ES-I3 (cell line): ENCODE data around the gene ZNF780B.
"Not testable (repeated sequence)": the region's sequence is repeated elsewhere in the genome, so short reads cannot be mapped to it uniquely, and the experiment has no call there.

Source experiments
- H3K36me3 ChIP-seq: 2 replicates; pipeline ENCODE4 v1.6.1; 2013; ENCODE audit warnings: mild to moderate bottlenecking, low read length, control low read depth, moderate library complexity; ENCODE audit not compliant: insufficient read depth
- H3K4me1 ChIP-seq: 2 replicates; pipeline ENCODE4 v1.6.1; 2013; ENCODE audit warnings: mild to moderate bottlenecking, control low read depth, low read length; ENCODE audit not compliant: insufficient read depth
- H3K9ac ChIP-seq: 2 replicates; pipeline ENCODE4 v1.6.1; 2013; ENCODE audit warnings: low read depth, mild to moderate bottlenecking, low read length, moderate library complexity
- H3K9me3 ChIP-seq: 2 replicates; pipeline ENCODE4 v1.6.1; 2013; ENCODE audit warnings: mild to moderate bottlenecking, low read length, moderate library complexity; ENCODE audit not compliant: control insufficient read depth, insufficient read depth

Gene ZNF780B

DNA sequence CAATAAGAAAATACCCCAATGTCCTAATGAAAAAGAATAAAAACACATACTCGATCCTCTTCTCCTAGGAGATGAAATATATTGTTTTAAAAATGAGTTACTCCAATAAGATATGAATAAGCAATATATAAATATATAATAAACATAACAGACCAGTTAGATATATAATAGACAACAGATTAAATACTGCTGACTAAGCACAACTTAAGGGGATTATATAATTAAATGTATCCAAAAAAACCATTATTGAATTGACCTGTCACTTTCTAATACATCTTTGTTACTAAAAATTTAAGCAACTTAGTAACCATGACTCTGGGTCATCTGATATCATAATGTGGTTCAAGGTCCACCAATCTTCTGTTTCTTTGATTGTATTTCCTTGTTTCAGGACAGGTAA, 14.0 kb upstream of the ZNF780B start:
- Histone ChIP-seq H3K36me3 (peaks cover 10% of the 10 kb centered on the region; the same call in 1 of the 2 replicates), H3K4me1 (no peaks in the 10 kb centered on the region), H3K9me3 (peaks cover 22% of the 10 kb centered on the region; the same call in 1 of the 2 replicates), H3K9ac (no peak overlapping the region)

DNA sequence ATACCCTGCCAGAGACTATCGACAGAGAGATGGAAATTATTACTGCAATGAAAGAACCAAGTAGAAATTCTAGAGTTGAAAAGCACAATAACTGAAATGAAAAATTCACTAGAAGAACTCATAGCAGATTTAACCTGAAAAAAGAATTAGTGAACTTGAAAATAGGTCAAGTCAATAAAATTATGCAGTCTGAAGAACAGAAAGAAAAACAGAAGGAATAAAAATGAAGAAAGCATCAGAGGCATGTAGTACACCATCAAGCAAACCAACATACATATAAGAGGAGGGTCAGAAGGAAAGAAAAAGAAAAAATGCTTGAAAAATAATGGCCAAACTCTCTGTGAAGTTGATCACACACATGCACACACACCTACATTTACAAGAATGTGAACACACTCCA, 3.6 kb upstream of the ZNF780B start:
- Histone ChIP-seq H3K4me1 (no peaks in the 10 kb centered on the region), H3K9ac (no peak overlapping the region), H3K36me3 (no peaks in the 10 kb centered on the region), H3K9me3 (no peaks in the 10 kb centered on the region; the same call in none of the 2 replicates)

DNA sequence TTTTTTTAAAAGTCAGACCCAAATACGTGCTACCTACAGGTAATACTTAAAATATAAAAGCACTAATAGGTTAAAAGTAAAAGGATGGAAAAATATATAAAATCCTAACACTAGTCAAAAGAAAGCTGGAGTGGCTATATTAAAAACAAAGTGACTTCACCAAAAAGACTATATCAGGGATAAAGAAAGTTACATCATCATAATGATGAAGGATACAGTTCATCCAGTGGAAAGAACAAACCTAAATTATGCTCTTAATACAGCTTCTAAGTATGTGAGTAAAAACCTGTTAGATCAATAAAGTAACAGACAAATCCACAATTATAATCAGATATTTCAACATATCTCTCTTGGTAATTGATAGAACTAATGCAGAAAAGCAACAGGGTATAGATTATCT, 1.1 kb upstream of the ZNF780B start:
- H3K9ac ChIP-seq: no peak overlapping the region

DNA sequence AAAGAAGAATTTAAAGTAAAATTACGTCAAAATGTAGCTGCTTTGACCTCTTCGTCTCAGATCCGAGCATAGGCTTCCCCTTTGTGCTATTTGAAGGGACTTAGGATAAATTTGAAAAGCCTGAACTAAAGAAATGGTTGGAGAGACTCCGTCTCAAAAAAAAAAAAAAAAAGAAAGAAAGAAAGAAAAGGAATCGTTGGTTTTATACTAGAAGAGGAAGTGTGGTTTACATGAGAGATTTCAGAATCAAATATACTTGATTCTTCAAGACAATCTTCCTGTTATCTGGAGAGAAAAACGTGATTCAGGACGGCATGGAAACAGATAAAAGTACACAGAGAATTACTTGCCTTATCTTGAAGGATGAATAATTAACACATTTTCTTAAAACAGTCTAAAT, 474 bp upstream of the ZNF780B start:
- H3K4me1 ChIP-seq: no peaks in the 10 kb centered on the region
- no peaks in the 10 kb centered on the region for H3K36me3 ChIP-seq
- H3K9me3 ChIP-seq: no peaks in the 10 kb centered on the region; the same call in 1 of the 2 replicates
- H3K9ac ChIP-seq: peak overlapping the region; percentile 89

More for the DNA sequence above, 1.1 kb upstream of the ZNF780B start:
- Histone ChIP-seq H3K9me3 (no peaks in the 10 kb centered on the region; the same call in 1 of the 2 replicates), H3K4me1 (no peaks in the 10 kb centered on the region), H3K36me3 (no peaks in the 10 kb centered on the region)

- no peaks in the 10 kb centered on the region for H3K36me3 ChIP-seq
- peak overlapping the region; percentile 89 for H3K9ac ChIP-seq
- no peaks in the 10 kb centered on the region; the same call in 1 of the 2 replicates for H3K9me3 ChIP-seq
- no peaks in the 10 kb centered on the region for H3K4me1 ChIP-seq
Measured at GRCh38 chr19:40055049-40055448, 982 bp downstream of the ZNF780B start.

DNA sequence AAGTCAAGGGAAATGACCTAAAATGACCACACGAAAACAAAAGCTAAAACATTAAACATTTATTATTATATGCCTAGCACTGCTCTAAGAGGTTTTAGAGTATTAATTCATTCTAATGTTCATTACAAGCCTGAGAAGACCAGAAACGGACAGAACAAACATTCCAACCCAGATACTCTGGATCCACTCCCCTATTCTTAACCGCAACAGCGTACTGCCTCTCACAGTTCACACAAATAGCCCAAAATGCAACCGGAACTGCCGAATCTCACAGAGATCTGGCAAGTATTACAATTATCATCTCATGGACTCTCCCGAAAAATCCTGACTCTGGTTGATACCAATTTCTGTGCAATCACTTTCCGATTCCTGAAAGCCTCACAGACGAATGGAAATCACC, 1.4 kb downstream of the ZNF780B start:
- H3K36me3 ChIP-seq: no peaks in the 10 kb centered on the region
- H3K9me3 ChIP-seq: peaks cover 1% of the 10 kb centered on the region; the same call in 1 of the 2 replicates
- peak overlapping the region; percentile 89; the same call in 1 of the 2 replicates for H3K9ac ChIP-seq
- no peaks in the 10 kb centered on the region for H3K4me1 ChIP-seq

- Histone ChIP-seq H3K9me3 (peaks cover 6% of the 10 kb centered on the region; the same call in 1 of the 2 replicates), H3K4me1 (no peaks in the 10 kb centered on the region), H3K9ac (no peak overlapping the region), H3K36me3 (no peaks in the 10 kb centered on the region)
Measured at GRCh38 chr19:40053491-40053890, 2.5 kb downstream of the ZNF780B start.

GRCh38 chr19:40041718-40042117, 14.3 kb downstream of the ZNF780B start:
- not testable (repeated sequence) for H3K9ac ChIP-seq, H3K4me1 ChIP-seq
- peaks cover 11% of the 10 kb centered on the region; the same call in 1 of the 2 replicates for H3K36me3 ChIP-seq
- H3K9me3 ChIP-seq: peaks cover 36% of the 10 kb centered on the region

- H3K4me1 ChIP-seq, H3K9ac ChIP-seq: not testable (repeated sequence)
- Histone ChIP-seq H3K9me3 (peaks cover 44% of the 10 kb centered on the region), H3K36me3 (peaks cover 15% of the 10 kb centered on the region)
Measured at GRCh38 chr19:40038047-40038446, 18.0 kb downstream of the ZNF780B start.

DNA sequence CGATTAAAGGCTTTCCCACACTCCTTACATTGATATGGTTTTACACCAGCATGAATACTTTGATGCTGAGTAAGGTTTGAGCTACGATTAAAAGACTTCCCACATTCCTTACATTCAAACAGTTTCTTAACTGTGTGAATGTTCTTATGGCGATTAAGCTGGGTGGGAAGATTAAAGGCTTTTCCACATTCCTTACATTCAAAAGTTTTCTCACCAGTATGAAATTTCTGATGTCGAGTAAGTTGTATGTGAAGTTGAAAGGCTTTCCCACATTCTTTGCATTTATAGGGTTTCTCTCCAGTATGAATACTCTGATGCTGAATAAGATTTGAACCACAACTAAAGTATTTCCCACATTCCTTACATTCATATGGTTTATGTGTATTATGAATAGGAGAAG, 20.0 kb downstream of the ZNF780B start:
- Histone ChIP-seq H3K36me3 (peaks cover 17% of the 10 kb centered on the region), H3K4me1 (no peaks in the 10 kb centered on the region), H3K9me3 (peaks cover 58% of the 10 kb centered on the region), H3K9ac (no peak overlapping the region)

- peaks cover 17% of the 10 kb centered on the region for H3K36me3 ChIP-seq
- H3K4me1 ChIP-seq: no peaks in the 10 kb centered on the region
- H3K9ac ChIP-seq: no peak overlapping the region
- H3K9me3 ChIP-seq: peaks cover 72% of the 10 kb centered on the region
Measured at GRCh38 chr19:40033989-40034560, 22.0 kb downstream of the ZNF780B start.

- Histone ChIP-seq H3K4me1 (no peaks in the 10 kb centered on the region), H3K9me3 (peaks cover 58% of the 10 kb centered on the region), H3K9ac (no peak overlapping the region), H3K36me3 (no peaks in the 10 kb centered on the region; the same call in 1 of the 2 replicates)
Measured at GRCh38 chr19:40026597-40026970, 29.4 kb downstream of the ZNF780B start.

- Histone ChIP-seq H3K9ac (no peak overlapping the region), H3K9me3 (peaks cover 54% of the 10 kb centered on the region), H3K4me1 (no peaks in the 10 kb centered on the region), H3K36me3 (no peaks in the 10 kb centered on the region; the same call in 1 of the 2 replicates)
Measured at GRCh38 chr19:40025938-40026596, 30.0 kb downstream of the ZNF780B start.

DNA sequence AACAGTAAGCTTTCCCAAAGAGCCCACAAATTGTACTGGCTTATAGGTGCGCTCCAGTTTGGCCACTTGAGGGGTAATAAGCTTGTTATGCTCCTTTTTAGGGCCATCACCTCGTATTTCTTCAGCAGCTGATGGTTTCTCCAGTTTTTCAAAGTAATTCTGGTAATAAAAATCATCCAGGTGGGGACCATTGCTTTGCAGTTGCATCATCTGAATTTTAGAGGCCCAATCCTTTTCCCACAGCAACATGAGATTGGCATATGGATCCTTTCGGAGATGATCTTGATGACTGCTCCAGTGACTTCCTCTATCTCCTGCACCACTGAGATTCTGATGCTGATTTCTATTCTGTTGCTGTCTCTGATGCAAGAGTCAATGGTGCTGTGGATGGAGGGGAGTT, 32.1 kb downstream of the ZNF780B start:
- peaks cover 39% of the 10 kb centered on the region for H3K9me3 ChIP-seq

GRCh38 chr19:40013991-40014390, 42.0 kb downstream of the ZNF780B start:
- H3K9me3 ChIP-seq: peaks cover 32% of the 10 kb centered on the region
- no peaks in the 10 kb centered on the region for H3K4me1 ChIP-seq
- peaks cover under 1% of the 10 kb centered on the region; the same call in 1 of the 2 replicates for H3K36me3 ChIP-seq
- no peak overlapping the region for H3K9ac ChIP-seq

More for the DNA sequence above, 32.1 kb downstream of the ZNF780B start:
- Histone ChIP-seq H3K4me1 (no peaks in the 10 kb centered on the region), H3K36me3 (no peaks in the 10 kb centered on the region; the same call in 1 of the 2 replicates), H3K9ac (no peak overlapping the region)
